PC-9 (cell line): ENCODE data around the gene HIGD1A. TPM values are rescaled to one million over a fixed set of nuclear protein-coding genes. Genes with fewer than 3 reads are reported as not detected.

Experiments used
- BruUV-seq: library from RNA; stranded (reverse); fragments of 400-500 nt; replicated peaks from 2 replicates; lab custom pipeline; 2021; lab: Mats Ljungman, UMichigan
- CTCF ChIA-PET: fragments of 300-600 bp; sonication (Branson Sonifier 250); formaldehyde crosslinking; loops from one replicate; lab custom pipeline; 2022; ENCODE audit warnings: antibody characterized with exemption; lab: Charles Lee
- POLR2A ChIA-PET: fragments of 300-600 bp; sonication (Branson Sonifier 250); formaldehyde crosslinking; loops from one replicate; lab custom pipeline; 2022; ENCODE audit warnings: antibody characterized with exemption; ENCODE audit not compliant: unreplicated experiment; lab: Charles Lee
- DNase-seq, 2 experiments: peaks; one replicate each; pipeline versions ENCODE4 v3.0.0 to v3.0.0-alpha.2; 2015 to 2022; ENCODE audit warnings: mixed read lengths in 1 of 2
- H2AFZ ChIP-seq: fragments of 200-600 bp; sonication (generic); 2 replicates; pipeline ENCODE4 v1.8.1; 2017; ENCODE audit warnings: antibody characterized with exemption
- H3F3A ChIP-seq: fragments of 200-600 bp; sonication (generic); 2 replicates; pipeline ENCODE4 v1.8.1; 2017; ENCODE audit warnings: antibody characterized with exemption, mild to moderate bottlenecking, low read depth; ENCODE audit not compliant: insufficient read depth
- H3K27ac ChIP-seq: fragments of 200-600 bp; sonication (generic); 2 replicates; pipeline ENCODE4 v1.6.1; 2016; ENCODE audit warnings: mixed run types
- H3K27me3 ChIP-seq: fragments of 200-600 bp; sonication (generic); 2 replicates; pipeline ENCODE4 v1.6.1; 2016; ENCODE audit warnings: low read depth, mixed run types; ENCODE audit not compliant: insufficient read depth
- H3K36me3 ChIP-seq: fragments of 200-600 bp; sonication (generic); 2 replicates; pipeline ENCODE4 v1.6.1; 2016; ENCODE audit warnings: low read depth, mixed run types
- H3K4me1 ChIP-seq: fragments of 200-600 bp; sonication (generic); replicated peaks from 2 replicates; pipeline ENCODE4 v1.6.1; 2016; ENCODE audit warnings: mixed run types; ENCODE audit not compliant: insufficient read depth
- H3K4me2 ChIP-seq: fragments of 200-600 bp; sonication (generic); 2 replicates; pipeline ENCODE4 v1.6.1; 2017; ENCODE audit warnings: mixed run types
- H3K4me3 ChIP-seq: fragments of 200-600 bp; sonication (generic); 2 replicates; pipeline ENCODE4 v1.6.1; 2016; ENCODE audit warnings: mixed run types
- H3K79me2 ChIP-seq: fragments of 200-600 bp; sonication (generic); 2 replicates; pipeline ENCODE4 v1.6.1; 2017; ENCODE audit warnings: low read depth, mixed run types
- H3K9me2 ChIP-seq: fragments of 200-600 bp; sonication (generic); 2 replicates; pipeline ENCODE4 v1.8.1; 2017; ENCODE audit warnings: mild to moderate bottlenecking; ENCODE audit not compliant: insufficient read depth
- H3K9me3 ChIP-seq: fragments of 200-600 bp; sonication (generic); 2 replicates; pipeline ENCODE4 v1.8.1; 2016; ENCODE audit warnings: low read depth; ENCODE audit not compliant: insufficient read depth
- H4K20me1 ChIP-seq: fragments of 200-600 bp; sonication (generic); 2 replicates; pipeline ENCODE4 v1.8.1; 2017; ENCODE audit not compliant: insufficient read depth
- EZH2 ChIP-seq: fragments of 200-600 bp; sonication (generic); IDR thresholded peaks from 2 replicates; pipeline ENCODE4 v1.8.0; 2017; ENCODE audit warnings: antibody characterized with exemption, low read depth
- intact Hi-C: fragments of 100-400 bp; cut with micrococcal nuclease; formaldehyde crosslinking; loops from one replicate; pipeline ENCODE4 v1.10.0; 2022; ENCODE audit not compliant: unreplicated experiment
- total RNA-seq: library from RNA; stranded (reverse); gene quantifications from 2 replicates; pipeline ENCODE4 v1.2.3, GENCODE V29; 2021
- TF ChIP-seq, protein P1 (sequence below): fragments of 200-600 bp; sonication (generic); conservative IDR thresholded peaks from 2 replicates; pipeline ENCODE4 v1.6.1; 2017; ENCODE audit warnings: mixed run types, antibody characterized with exemption, mild to moderate bottlenecking, moderate library complexity

HIGD1A gene
- total RNA-seq, 1 experiment from 2014 or later: 69.7 TPM

DNA sequence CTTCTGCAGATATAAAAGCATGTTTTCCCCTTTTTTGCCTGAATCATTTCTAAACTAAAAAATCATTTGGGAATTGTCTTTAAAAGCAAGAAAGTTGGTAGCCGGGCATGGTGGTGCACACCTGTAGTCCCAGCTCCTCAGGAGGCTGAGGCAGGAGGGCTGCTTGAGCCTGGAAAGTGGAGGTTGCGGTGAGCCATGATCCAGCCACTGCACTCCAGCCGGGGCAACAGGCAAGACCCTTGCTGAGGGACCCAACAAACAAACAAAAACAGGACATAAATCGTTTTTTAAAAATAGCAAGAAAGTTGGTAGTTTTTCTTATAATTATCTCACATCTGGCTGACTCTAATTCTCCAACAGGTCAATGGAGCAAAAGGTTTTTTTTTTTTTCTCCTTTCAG is 2.5 kb downstream of the HIGD1A start:
- BruUV-seq: no TSS peak
- intact Hi-C loops: no loop called here
- CTCF ChIA-PET: no interaction called here

DNA sequence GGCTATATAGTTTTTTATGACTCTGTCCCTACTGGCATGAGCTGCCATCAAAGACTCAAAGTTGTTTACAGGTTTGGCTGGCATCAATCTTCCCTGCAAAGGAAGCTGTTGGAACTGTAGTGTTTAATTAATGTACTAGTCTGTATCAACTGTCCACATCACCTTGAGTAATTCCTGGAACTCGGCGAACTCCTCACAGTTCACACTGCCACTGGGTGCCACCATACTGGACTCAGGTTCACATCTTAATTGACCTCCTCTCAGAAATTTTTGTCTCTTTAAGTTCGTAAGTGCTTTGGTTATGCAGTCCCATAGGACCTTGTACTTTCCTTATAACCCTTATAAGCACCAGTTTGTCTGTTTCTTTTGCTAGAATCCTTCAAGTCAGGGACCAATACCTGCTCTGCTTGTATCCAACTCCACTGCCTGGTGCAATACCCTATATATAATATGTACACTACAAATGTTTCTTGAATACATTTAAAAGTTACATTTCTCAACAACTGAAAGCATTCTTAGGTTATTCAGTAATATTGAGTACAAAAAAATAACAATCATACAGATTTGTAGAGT is 3.2 kb downstream of the HIGD1A start:
- peaks cover 47% of the 10 kb centered on the region for H3K79me2 ChIP-seq
- CTCF ChIA-PET: no interaction called here
- intact Hi-C loops: no loop called here

More for the DNA sequence above, 2.5 kb downstream of the HIGD1A start:
- Histone ChIP-seq H3K79me2 (peaks cover 47% of the 10 kb centered on the region), H3F3A (peaks cover 7% of the 10 kb centered on the region; the same call in 1 of the 2 replicates), H3K4me1 (peaks cover 24% of the 10 kb centered on the region), H3K36me3 (no peaks in the 10 kb centered on the region), H3K4me2 (peak overlapping the region; percentile 99), H3K9me3 (no peaks in the 10 kb centered on the region), H3K9me2 (no peaks in the 10 kb centered on the region), H3K4me3 (no peak overlapping the region), H3K27ac (no peak overlapping the region), H3K27me3 (no peaks in the 10 kb centered on the region), H2AFZ (no peak overlapping the region), H4K20me1 (no peaks in the 10 kb centered on the region)
- TF ChIP-seq, protein P1, sequence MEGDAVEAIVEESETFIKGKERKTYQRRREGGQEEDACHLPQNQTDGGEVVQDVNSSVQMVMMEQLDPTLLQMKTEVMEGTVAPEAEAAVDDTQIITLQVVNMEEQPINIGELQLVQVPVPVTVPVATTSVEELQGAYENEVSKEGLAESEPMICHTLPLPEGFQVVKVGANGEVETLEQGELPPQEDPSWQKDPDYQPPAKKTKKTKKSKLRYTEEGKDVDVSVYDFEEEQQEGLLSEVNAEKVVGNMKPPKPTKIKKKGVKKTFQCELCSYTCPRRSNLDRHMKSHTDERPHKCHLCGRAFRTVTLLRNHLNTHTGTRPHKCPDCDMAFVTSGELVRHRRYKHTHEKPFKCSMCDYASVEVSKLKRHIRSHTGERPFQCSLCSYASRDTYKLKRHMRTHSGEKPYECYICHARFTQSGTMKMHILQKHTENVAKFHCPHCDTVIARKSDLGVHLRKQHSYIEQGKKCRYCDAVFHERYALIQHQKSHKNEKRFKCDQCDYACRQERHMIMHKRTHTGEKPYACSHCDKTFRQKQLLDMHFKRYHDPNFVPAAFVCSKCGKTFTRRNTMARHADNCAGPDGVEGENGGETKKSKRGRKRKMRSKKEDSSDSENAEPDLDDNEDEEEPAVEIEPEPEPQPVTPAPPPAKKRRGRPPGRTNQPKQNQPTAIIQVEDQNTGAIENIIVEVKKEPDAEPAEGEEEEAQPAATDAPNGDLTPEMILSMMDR: no peak
- no peak for TF ChIP-seq EZH2
- no peak for DNase-seq
- POLR2A ChIA-PET: no interaction called here

DNA sequence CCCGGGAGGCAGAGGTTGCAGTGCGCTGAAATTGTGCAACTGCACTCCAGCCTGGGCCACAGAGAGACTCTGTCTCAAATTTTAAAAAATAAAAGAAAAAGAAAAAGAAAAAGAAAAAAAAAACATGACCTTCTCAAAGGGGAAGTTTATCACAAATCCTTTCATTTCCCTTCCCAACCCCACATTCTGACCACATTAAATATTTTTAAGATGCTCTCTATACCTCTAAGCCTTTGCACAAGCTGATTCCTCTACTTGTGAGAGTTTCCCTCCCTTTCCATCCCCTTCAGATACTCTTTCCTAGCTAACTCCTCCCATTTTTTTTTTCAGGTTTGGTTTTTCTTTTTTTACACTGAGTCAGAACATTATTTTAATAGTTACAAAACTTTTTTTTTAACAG is 4.0 kb downstream of the HIGD1A start:
- Histone ChIP-seq H3K27ac (no peak overlapping the region), H3F3A (peaks cover 6% of the 10 kb centered on the region; the same call in 1 of the 2 replicates), H3K4me1 (peaks cover 16% of the 10 kb centered on the region), H4K20me1 (no peaks in the 10 kb centered on the region), H3K9me2 (no peaks in the 10 kb centered on the region), H3K27me3 (no peaks in the 10 kb centered on the region), H3K36me3 (0 out of 2 replicates have a peak, but pooled peaks cover 3% of the 10 kb centered on the region), H3K79me2 (peaks cover 56% of the 10 kb centered on the region), H2AFZ (no peak overlapping the region), H3K4me2 (no peak overlapping the region), H3K9me3 (no peaks in the 10 kb centered on the region), H3K4me3 (no peak overlapping the region)
- no TSS peak for BruUV-seq
- ChIA-PET POLR2A (no interaction called here), CTCF (no interaction called here)
- intact Hi-C loops: no loop called here
- DNase-seq: no peak
- TF ChIP-seq, protein P1: no peak
- TF ChIP-seq EZH2: no peak

More for the DNA sequence above, 3.2 kb downstream of the HIGD1A start:
- DNase-seq: no peak
- no peaks in the 10 kb centered on the region for H4K20me1 ChIP-seq
- BruUV-seq: no TSS peak
- H3K36me3 ChIP-seq: 0 out of 2 replicates have a peak, but pooled peaks cover 3% of the 10 kb centered on the region
- no peaks in the 10 kb centered on the region for H3K9me2 ChIP-seq
- H3F3A ChIP-seq: peaks cover 7% of the 10 kb centered on the region; the same call in 1 of the 2 replicates
- TF ChIP-seq, protein P1: no peak
- no peak for TF ChIP-seq EZH2
- 0 out of 2 replicates have a peak overlapping the region, but pooled peaks have one; percentile 99 for H3K4me2 ChIP-seq
- H3K4me1 ChIP-seq: peaks cover 24% of the 10 kb centered on the region
- POLR2A ChIA-PET: interaction anchor here (0.5 kb wide), 1 partner anchor 18 kb away, joined by 9 read pairs; no protein-coding TSS in a partner anchor
- no peaks in the 10 kb centered on the region for H3K9me3 ChIP-seq
- H2AFZ ChIP-seq: no peak overlapping the region
- H3K4me3 ChIP-seq: no peak overlapping the region
- H3K27me3 ChIP-seq: no peaks in the 10 kb centered on the region
- no peak overlapping the region for H3K27ac ChIP-seq
